HepG2 (cell line): ENCODE measurements around the gene DOCK4. TPM values are rescaled to one million over a fixed set of nuclear protein-coding genes. Genes with fewer than 3 reads are reported as not detected.

Source experiments
- CENPT ChIP-seq: sonication (generic); formaldehyde crosslinking; IDR thresholded peaks from 2 replicates; pipeline ENCODE4 v1.8.0; 2022; ENCODE audit warnings: low read depth, mild to moderate bottlenecking, moderate library complexity, missing genetic modification reagents
- DNMT1 ChIP-seq: sonication (generic); formaldehyde crosslinking; IDR thresholded peaks from 2 replicates; pipeline ENCODE4 v1.5.1; 2020; ENCODE audit warnings: mild to moderate bottlenecking, missing genetic modification reagents
- FOSL2 ChIP-seq: sonication (generic); formaldehyde crosslinking; IDR thresholded peaks from 2 replicates; pipeline ENCODE4 v1.4.0; 2020; ENCODE audit warnings: missing genetic modification reagents
- GABPB1 ChIP-seq: IDR thresholded peaks from 2 replicates; pipeline ENCODE4 v1.6.1; 2016; ENCODE audit warnings: mild to moderate bottlenecking, missing genetic modification reagents, moderate library complexity, missing compliant biosample characterization
- KDM5A ChIP-seq: fragments of 200-600 bp; sonication (generic); IDR thresholded peaks from 2 replicates; pipeline ENCODE4 v1.7.0; 2018; ENCODE audit warnings: antibody characterized with exemption, mild to moderate bottlenecking, low read length, borderline replicate concordance
- MZF1 ChIP-seq: sonication (generic); formaldehyde crosslinking; IDR thresholded peaks from 2 replicates; pipeline ENCODE4 v1.8.1; 2023; ENCODE audit warnings: mild to moderate bottlenecking, missing genetic modification reagents, borderline replicate concordance
- NFATC3 ChIP-seq: sonication (generic); formaldehyde crosslinking; IDR thresholded peaks from 2 replicates; pipeline ENCODE4 v1.5.1; 2020; ENCODE audit warnings: mild to moderate bottlenecking, missing genetic modification reagents
- SPEN ChIP-seq: sonication (generic); formaldehyde crosslinking; IDR thresholded peaks from 2 replicates; pipeline ENCODE4 v1.5.1; 2020; ENCODE audit warnings: low read depth, mild to moderate bottlenecking, missing genetic modification reagents
- TAF1 ChIP-seq: sonication (generic); formaldehyde crosslinking; IDR thresholded peaks from 2 replicates; pipeline ENCODE4 v1.4.0; 2020; ENCODE audit warnings: missing genetic modification reagents
- TP53 ChIP-seq: sonication (generic); formaldehyde crosslinking; conservative IDR thresholded peaks from 2 replicates; pipeline ENCODE4 v1.4.0; 2020; ENCODE audit warnings: missing genetic modification reagents
- ZNF12 ChIP-seq: sonication (generic); formaldehyde crosslinking; IDR thresholded peaks from 2 replicates; pipeline ENCODE4 v1.5.0; 2020; ENCODE audit warnings: missing genetic modification reagents
- ZNF264 ChIP-seq: sonication (generic); formaldehyde crosslinking; IDR thresholded peaks from 2 replicates; pipeline ENCODE4 v1.4.0; 2020; ENCODE audit warnings: missing genetic modification reagents
- ZNF572 ChIP-seq: sonication (generic); formaldehyde crosslinking; IDR thresholded peaks from 2 replicates; pipeline ENCODE4 v1.5.1; 2020; ENCODE audit warnings: mild to moderate bottlenecking, missing genetic modification reagents
- polyA plus RNA-seq, 8 experiments: library from polyadenylated mRNA; depleted of rRNA in 3 of 8; stranded (reverse) in 7 of 8; unstranded in 1 of 8; fragments of >200 nt; fragmentation: Illumina TruSeq in 4 of 8; extraction: Trizol in 4 of 8; gene quantifications; 2 replicates each; pipeline versions ENCODE4 v1.2.1 to v1.2.3, GENCODE V29; 2011 to 2016; ENCODE audit warnings: low read depth in 4 of 8, missing spikeins in 1 of 8, mixed read lengths in 1 of 8; ENCODE audit not compliant: insufficient read depth in 1 of 8
- total RNA-seq, 5 experiments: library from RNA; depleted of rRNA; stranded (reverse); fragments of >200 nt; fragmentation: Illumina TruSeq; extraction: Trizol; gene quantifications; 2 replicates each; pipeline ENCODE4 v1.2.3, GENCODE V29; 2016; ENCODE audit warnings: low read depth in 1 of 5
- TF ChIP-seq, protein P1 (sequence below): sonication (generic); formaldehyde crosslinking; IDR thresholded peaks from 2 replicates; pipeline ENCODE4 v1.4.0; 2020; ENCODE audit warnings: low read depth, mild to moderate bottlenecking, missing genetic modification reagents
- TF ChIP-seq, protein P2 (sequence below): IDR thresholded peaks from 2 replicates; pipeline ENCODE4 v1.6.1; 2012; ENCODE audit warnings: low read depth, low read length, improper control_type of control experiment
- TF ChIP-seq, protein P3 (sequence below): IDR thresholded peaks from 2 replicates; pipeline ENCODE4 v1.6.1; 2016; ENCODE audit warnings: mild to moderate bottlenecking
- TF ChIP-seq, protein P4 (sequence below): sonication (generic); formaldehyde crosslinking; IDR thresholded peaks from 2 replicates; pipeline ENCODE4 v1.5.0; 2020; ENCODE audit warnings: mild to moderate bottlenecking, missing genetic modification reagents, borderline replicate concordance
- TF ChIP-seq, protein P5 (sequence below): IDR thresholded peaks from 2 replicates; pipeline ENCODE4 v1.6.1; 2016; ENCODE audit warnings: low read depth, borderline replicate concordance
- TF ChIP-seq, protein P6 (sequence below): IDR thresholded peaks from 2 replicates; pipeline ENCODE4 v1.6.1; 2016; ENCODE audit warnings: low read depth, control low read depth
- TF ChIP-seq, protein P7 (sequence below): sonication (generic); formaldehyde crosslinking; IDR thresholded peaks from 2 replicates; pipeline ENCODE4 v1.4.0; 2020; ENCODE audit warnings: missing genetic modification reagents

Gene DOCK4
- total and polyA plus RNA-seq, 2 of the 13 experiments (the other 11 are each of a cell fraction or from before 2014, with no cell fraction given), result 13.5 to 17.4 TPM

DNA sequence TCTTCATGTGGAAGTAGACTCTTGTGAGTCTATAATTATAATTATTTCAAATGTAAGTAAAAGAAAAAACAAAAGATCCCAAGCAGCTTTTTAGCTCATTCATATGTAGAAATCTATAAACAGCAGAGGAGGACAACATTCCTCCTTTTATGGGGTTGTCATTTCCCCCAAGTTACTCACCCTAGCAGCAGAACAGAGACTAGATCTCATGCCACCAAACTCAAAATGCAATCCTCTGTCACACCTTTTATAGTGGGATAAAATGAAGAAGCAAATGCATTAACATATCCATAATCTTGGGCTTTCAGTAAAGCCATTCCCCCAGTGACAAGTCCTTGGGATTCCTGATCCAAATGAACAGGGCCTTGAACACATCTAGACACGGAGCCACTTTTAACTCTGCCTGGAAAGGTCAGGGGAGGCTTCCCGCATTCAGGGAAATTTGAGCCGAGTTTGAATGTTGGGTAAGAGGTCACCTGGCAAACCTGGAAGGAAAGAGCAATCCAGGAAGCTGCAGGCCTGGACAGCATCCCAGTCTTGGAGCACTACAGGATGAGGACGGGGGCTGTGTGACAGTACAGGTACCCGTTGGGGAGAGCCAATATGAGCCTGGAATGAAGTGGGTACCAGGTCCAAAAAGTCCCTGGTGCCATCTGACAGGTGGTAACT lies 76.4 kb downstream of the DOCK4 start (continued):
- TF ChIP-seq, protein P1, sequence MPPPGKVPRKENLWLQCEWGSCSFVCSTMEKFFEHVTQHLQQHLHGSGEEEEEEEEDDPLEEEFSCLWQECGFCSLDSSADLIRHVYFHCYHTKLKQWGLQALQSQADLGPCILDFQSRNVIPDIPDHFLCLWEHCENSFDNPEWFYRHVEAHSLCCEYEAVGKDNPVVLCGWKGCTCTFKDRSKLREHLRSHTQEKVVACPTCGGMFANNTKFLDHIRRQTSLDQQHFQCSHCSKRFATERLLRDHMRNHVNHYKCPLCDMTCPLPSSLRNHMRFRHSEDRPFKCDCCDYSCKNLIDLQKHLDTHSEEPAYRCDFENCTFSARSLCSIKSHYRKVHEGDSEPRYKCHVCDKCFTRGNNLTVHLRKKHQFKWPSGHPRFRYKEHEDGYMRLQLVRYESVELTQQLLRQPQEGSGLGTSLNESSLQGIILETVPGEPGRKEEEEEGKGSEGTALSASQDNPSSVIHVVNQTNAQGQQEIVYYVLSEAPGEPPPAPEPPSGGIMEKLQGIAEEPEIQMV (CRISPR knock-in tag), result no peak
- TF ChIP-seq, protein P2, sequence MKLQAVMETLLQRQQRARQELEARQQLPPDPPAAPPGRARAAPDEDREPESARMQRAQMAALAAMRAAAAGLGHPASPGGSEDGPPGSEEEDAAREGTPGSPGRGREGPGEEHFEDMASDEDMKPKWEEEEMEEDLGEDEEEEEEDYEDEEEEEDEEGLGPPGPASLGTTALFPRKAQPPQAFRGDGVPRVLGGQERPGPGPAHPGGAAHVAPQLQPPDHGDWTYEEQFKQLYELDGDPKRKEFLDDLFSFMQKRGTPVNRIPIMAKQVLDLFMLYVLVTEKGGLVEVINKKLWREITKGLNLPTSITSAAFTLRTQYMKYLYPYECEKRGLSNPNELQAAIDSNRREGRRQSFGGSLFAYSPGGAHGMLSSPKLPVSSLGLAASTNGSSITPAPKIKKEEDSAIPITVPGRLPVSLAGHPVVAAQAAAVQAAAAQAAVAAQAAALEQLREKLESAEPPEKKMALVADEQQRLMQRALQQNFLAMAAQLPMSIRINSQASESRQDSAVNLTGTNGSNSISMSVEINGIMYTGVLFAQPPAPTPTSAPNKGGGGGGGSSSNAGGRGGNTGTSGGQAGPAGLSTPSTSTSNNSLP, result no peak
- TF ChIP-seq TP53 (CRISPR knock-in tag) (no peak), SPEN (CRISPR knock-in tag) (no peak), ZNF572 (CRISPR knock-in tag) (no peak), FOSL2 (CRISPR knock-in tag) (peak; percentile 48; the same call in 1 of the 2 replicates), KDM5A (no peak), GABPB1 (CRISPR knock-in tag) (peak; percentile 18; the same call in 1 of the 2 replicates), CENPT (CRISPR knock-in tag) (no peak), NFATC3 (CRISPR knock-in tag) (no peak), MZF1 (CRISPR knock-in tag) (no peak), ZNF264 (CRISPR knock-in tag) (no peak), DNMT1 (CRISPR knock-in tag) (no peak), TAF1 (no peak), ZNF12 (CRISPR knock-in tag) (peak; percentile 58; the same call in 1 of the 2 replicates)
- TF ChIP-seq, protein P3, sequence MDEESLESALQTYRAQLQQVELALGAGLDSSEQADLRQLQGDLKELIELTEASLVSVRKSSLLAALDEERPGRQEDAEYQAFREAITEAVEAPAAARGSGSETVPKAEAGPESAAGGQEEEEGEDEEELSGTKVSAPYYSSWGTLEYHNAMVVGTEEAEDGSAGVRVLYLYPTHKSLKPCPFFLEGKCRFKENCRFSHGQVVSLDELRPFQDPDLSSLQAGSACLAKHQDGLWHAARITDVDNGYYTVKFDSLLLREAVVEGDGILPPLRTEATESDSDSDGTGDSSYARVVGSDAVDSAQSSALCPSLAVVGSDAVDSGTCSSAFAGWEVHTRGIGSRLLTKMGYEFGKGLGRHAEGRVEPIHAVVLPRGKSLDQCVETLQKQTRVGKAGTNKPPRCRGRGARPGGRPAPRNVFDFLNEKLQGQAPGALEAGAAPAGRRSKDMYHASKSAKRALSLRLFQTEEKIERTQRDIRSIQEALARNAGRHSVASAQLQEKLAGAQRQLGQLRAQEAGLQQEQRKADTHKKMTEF (CRISPR knock-in tag), result peak; percentile 60; the same call in 1 of the 2 replicates
- TF ChIP-seq, protein P4, sequence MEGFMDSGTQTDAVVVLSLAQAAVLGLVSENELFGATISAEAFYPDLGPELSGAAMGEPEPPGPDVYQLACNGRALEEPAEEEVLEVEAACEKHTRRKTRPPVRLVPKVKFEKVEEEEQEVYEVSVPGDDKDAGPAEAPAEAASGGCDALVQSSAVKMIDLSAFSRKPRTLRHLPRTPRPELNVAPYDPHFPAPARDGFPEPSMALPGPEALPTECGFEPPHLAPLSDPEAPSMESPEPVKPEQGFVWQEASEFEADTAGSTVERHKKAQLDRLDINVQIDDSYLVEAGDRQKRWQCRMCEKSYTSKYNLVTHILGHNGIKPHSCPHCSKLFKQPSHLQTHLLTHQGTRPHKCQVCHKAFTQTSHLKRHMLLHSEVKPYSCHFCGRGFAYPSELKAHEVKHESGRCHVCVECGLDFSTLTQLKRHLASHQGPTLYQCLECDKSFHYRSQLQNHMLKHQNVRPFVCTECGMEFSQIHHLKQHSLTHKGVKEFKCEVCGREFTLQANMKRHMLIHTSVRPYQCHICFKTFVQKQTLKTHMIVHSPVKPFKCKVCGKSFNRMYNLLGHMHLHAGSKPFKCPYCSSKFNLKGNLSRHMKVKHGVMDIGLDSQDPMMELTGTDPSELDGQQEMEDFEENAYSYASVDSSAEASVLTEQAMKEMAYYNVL (CRISPR knock-in tag), result no peak
- TF ChIP-seq, protein P5, sequence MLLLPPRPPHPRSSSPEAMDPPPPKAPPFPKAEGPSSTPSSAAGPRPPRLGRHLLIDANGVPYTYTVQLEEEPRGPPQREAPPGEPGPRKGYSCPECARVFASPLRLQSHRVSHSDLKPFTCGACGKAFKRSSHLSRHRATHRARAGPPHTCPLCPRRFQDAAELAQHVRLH (CRISPR knock-in tag), result no peak
- TF ChIP-seq, protein P6, sequence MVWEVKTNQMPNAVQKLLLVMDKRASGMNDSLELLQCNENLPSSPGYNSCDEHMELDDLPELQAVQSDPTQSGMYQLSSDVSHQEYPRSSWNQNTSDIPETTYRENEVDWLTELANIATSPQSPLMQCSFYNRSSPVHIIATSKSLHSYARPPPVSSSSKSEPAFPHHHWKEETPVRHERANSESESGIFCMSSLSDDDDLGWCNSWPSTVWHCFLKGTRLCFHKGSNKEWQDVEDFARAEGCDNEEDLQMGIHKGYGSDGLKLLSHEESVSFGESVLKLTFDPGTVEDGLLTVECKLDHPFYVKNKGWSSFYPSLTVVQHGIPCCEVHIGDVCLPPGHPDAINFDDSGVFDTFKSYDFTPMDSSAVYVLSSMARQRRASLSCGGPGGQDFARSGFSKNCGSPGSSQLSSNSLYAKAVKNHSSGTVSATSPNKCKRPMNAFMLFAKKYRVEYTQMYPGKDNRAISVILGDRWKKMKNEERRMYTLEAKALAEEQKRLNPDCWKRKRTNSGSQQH (CRISPR knock-in tag), result no peak
- TF ChIP-seq, protein P7, sequence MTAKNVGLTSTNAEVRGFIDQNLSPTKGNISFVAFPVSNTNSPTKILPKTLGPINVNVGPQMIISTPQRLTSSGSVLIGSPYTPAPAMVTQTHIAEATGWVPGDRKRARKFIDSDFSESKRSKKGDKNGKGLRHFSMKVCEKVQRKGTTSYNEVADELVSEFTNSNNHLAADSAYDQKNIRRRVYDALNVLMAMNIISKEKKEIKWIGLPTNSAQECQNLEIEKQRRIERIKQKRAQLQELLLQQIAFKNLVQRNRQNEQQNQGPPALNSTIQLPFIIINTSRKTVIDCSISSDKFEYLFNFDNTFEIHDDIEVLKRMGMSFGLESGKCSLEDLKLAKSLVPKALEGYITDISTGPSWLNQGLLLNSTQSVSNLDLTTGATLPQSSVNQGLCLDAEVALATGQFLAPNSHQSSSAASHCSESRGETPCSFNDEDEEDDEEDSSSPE (CRISPR knock-in tag), result no peak
